Ascending aorta (tissue), 2 donors: ENCODE data around the gene KLHL1. TPM values are rescaled to one million over a fixed set of nuclear protein-coding genes. Genes with fewer than 3 reads are reported as not detected.

Experiments used
- DNase-seq, 2 donors: peaks; one replicate each; pipeline ENCODE4 v3.0.0-alpha.2; 2019; ENCODE audit warnings: low spot score in 2 of 2
- H3K27ac ChIP-seq, 2 donors: fragments of 200-600 bp; sonication (generic); one replicate each; pipeline ENCODE4 v1.5.1; 2016 to 2017; ENCODE audit warnings: mild to moderate bottlenecking in 1 of 2
- H3K27me3 ChIP-seq: fragments of 200-600 bp; sonication (generic); one replicate; pipeline ENCODE4 v1.5.1; 2017
- H3K36me3 ChIP-seq, 2 donors: fragments of 200-600 bp; sonication (generic); one replicate each; pipeline ENCODE4 v1.5.1; 2016
- H3K4me1 ChIP-seq, 2 donors: fragments of 200-600 bp; sonication (generic); one replicate each; pipeline ENCODE4 v1.5.1; 2016 to 2017; ENCODE audit warnings: mild to moderate bottlenecking in 1 of 2
- H3K4me3 ChIP-seq, 2 donors: fragments of 200-600 bp; sonication (generic); one replicate each; pipeline ENCODE4 v1.5.1; 2016 to 2017; ENCODE audit warnings: mild to moderate bottlenecking in 1 of 2
- H3K9me3 ChIP-seq, 2 donors: fragments of 200-600 bp; sonication (generic); one replicate each; pipeline ENCODE4 v1.5.1; 2016
- CTCF ChIP-seq, 3 experiments: fragments of 200-600 bp in 2 of 3; fragments of 450-650 bp in 1 of 3; sonication (generic) in 2 of 3; IDR thresholded peaks; one replicate each; pipeline ENCODE4 v1.5.1; 2016 to 2019; ENCODE audit warnings: antibody characterized with exemption in 3 of 3, mild to moderate bottlenecking in 1 of 3, moderate library complexity in 1 of 3
- intact Hi-C: fragments of 100-400 bp; cut with DNase I; formaldehyde crosslinking; loops from one replicate; pipeline ENCODE4 v1.15.1; 2023
- total RNA-seq: library from RNA; depleted of rRNA; stranded (reverse); fragments of >200 nt; gene quantifications from one replicate; pipeline ENCODE4 v1.1.0, GENCODE V29; 2016

The KLHL1 gene
- total RNA-seq, 1 donor from 2014 or later: not detected

GRCh38 chr13:69946511-69946910 lies 161.7 kb downstream of the KLHL1 start:
- no peak for DNase-seq
- intact Hi-C loops: no loop called here
- Histone ChIP-seq H3K4me1 (no peaks in the 10 kb centered on the region), H3K9me3 (no peaks in the 10 kb centered on the region), H3K27ac (no peak overlapping the region), H3K4me3 (no peak overlapping the region), H3K36me3 (no peaks in the 10 kb centered on the region), H3K27me3 (no peaks in the 10 kb centered on the region)
- TF ChIP-seq CTCF (IDR thresholded peaks at IDR 0.05): no peak

- TF ChIP-seq CTCF (IDR thresholded peaks at IDR 0.05): no peak
- intact Hi-C loops: no loop called here
- Histone ChIP-seq H3K4me3 (no peak overlapping the region), H3K27ac (no peak overlapping the region), H3K9me3 (no peaks in the 10 kb centered on the region), H3K27me3 (no peaks in the 10 kb centered on the region), H3K4me1 (no peaks in the 10 kb centered on the region), H3K36me3 (no peaks in the 10 kb centered on the region)
- no peak for DNase-seq
These were observed 173.2 kb downstream of the KLHL1 start for GRCh38 chr13:69935043-69935442.

- Histone ChIP-seq H3K27me3 (no peaks in the 10 kb centered on the region), H3K27ac (no peak overlapping the region), H3K9me3 (no peaks in the 10 kb centered on the region), H3K4me1 (no peaks in the 10 kb centered on the region), H3K4me3 (no peak overlapping the region), H3K36me3 (no peaks in the 10 kb centered on the region)
- TF ChIP-seq CTCF (IDR thresholded peaks at IDR 0.05): no peak
- DNase-seq: no peak
- intact Hi-C loops: no loop called here
These were observed 180.0 kb downstream of the KLHL1 start for GRCh38 chr13:69928262-69928661.

- no peaks in the 10 kb centered on the region for H3K36me3 ChIP-seq
- no peak for TF ChIP-seq CTCF (IDR thresholded peaks at IDR 0.05)
- DNase-seq: no peak
- H3K4me3 ChIP-seq: no peak overlapping the region
- intact Hi-C loops: no loop called here
- H3K27ac ChIP-seq: no peak overlapping the region
- H3K4me1 ChIP-seq: no peaks in the 10 kb centered on the region
- no peaks in the 10 kb centered on the region for H3K9me3 ChIP-seq
- H3K27me3 ChIP-seq: no peaks in the 10 kb centered on the region
These were observed 187.1 kb downstream of the KLHL1 start for GRCh38 chr13:69921156-69921555.

- Histone ChIP-seq H3K4me3 (no peak overlapping the region), H3K36me3 (no peaks in the 10 kb centered on the region), H3K9me3 (no peaks in the 10 kb centered on the region), H3K27ac (no peak overlapping the region), H3K4me1 (no peaks in the 10 kb centered on the region), H3K27me3 (no peaks in the 10 kb centered on the region)
- DNase-seq: no peak
- intact Hi-C loops: no loop called here
- no peak for TF ChIP-seq CTCF (IDR thresholded peaks at IDR 0.05)
These were observed 195.6 kb downstream of the KLHL1 start for GRCh38 chr13:69912630-69913029.

- TF ChIP-seq CTCF (IDR thresholded peaks at IDR 0.05): no peak
- no peaks in the 10 kb centered on the region for H3K9me3 ChIP-seq
- DNase-seq: no peak
- H3K4me3 ChIP-seq: no peak overlapping the region
- intact Hi-C loops: no loop called here
- H3K4me1 ChIP-seq: no peaks in the 10 kb centered on the region
- H3K27me3 ChIP-seq: no peaks in the 10 kb centered on the region
- H3K27ac ChIP-seq: no peak overlapping the region
- no peaks in the 10 kb centered on the region for H3K36me3 ChIP-seq
These were observed 197.5 kb downstream of the KLHL1 start for GRCh38 chr13:69910800-69911199.
